ENCODE results near the gene GTF3C5.
"Not testable (repeated sequence)": the region's sequence is repeated elsewhere in the genome, so short reads cannot be mapped to it uniquely, and the experiment has no call there.

The GTF3C5 gene, protein sequence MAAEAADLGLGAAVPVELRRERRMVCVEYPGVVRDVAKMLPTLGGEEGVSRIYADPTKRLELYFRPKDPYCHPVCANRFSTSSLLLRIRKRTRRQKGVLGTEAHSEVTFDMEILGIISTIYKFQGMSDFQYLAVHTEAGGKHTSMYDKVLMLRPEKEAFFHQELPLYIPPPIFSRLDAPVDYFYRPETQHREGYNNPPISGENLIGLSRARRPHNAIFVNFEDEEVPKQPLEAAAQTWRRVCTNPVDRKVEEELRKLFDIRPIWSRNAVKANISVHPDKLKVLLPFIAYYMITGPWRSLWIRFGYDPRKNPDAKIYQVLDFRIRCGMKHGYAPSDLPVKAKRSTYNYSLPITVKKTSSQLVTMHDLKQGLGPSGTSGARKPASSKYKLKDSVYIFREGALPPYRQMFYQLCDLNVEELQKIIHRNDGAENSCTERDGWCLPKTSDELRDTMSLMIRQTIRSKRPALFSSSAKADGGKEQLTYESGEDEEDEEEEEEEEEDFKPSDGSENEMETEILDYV

DNA sequence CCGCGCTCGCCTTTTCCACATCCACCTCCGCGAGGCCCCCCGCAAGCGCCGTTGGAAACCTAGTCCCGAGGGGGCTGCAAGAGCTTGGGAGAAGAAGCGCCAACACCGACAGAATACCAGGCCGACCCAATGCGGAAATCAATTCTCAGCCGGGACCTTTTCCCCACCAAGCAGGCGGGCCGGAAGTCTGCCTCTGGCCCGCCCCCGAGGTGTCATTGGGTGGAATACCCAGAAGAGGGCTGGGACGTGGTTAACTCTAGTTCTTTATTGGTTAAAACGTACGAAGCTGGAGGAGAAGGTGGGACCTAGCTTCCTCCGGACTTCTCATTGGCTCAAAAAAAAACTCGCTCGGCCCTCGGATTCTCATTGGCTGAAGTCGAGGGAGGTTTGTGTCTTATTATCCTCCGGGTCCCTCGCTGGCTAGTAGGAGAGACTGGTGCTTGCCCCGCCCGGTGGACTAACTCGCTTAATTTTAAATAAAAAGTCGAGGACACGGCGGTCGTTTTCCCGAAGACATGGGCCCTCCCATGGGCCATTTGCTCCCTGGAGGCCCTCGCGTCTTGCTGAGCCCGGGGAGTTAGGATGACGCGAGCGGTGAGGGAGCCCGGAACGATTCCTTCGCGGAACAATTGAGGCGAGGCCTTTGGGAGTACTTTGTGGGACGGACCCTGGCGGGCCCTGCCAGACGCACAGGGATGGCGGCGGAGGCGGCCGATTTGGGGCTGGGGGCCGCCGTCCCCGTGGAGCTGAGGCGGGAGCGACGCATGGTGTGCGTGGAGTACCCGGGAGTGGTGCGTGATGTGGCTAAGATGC is at the start of gene GTF3C5:
Gene GTF3C5, plus strand, starts transcription at position 681 of the 813 bp plus-strand sequence. Its CDS starts 15 bp downstream, at position 696.
- peak; percentile 94 for DNase-seq

- no peak for DNase-seq
These were observed 48.3 kb upstream of the GTF3C5 start for GRCh38 chr9:132982458-132982857.

DNA sequence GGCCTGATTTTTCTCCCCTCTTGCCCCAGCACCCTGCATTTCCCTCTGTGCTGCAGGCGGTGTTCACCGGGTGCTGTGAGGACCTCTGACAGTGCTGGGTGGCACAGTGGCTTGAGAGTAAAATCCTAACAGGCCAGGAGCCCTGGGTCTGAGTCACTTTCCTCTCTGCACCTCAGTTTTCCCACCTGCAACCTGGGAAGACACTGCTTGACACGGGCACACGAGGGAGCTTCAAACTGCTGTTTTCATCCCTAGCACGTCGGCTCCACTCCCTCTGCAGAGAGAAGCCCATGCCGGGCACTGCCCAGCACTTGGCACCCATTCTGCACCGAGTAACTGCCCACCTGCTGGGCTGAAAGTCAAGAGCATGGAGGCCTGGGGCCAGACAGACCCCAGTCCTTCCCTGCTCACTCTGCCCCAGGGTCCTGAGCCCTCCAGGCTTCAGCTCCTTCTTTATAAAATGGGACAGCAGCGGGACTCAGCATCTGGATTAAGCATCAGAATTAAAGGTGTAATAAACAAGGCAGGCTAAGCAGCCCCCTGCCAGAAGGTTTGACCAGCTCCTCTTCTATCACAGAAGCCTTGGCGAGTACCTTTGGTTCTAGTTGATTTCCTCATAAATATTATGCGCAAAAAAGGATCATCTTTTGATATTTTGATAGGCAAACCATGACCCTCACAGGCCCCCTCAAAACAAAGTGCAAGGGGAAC is 47.2 kb upstream of the GTF3C5 start:
- no peak for DNase-seq

DNA sequence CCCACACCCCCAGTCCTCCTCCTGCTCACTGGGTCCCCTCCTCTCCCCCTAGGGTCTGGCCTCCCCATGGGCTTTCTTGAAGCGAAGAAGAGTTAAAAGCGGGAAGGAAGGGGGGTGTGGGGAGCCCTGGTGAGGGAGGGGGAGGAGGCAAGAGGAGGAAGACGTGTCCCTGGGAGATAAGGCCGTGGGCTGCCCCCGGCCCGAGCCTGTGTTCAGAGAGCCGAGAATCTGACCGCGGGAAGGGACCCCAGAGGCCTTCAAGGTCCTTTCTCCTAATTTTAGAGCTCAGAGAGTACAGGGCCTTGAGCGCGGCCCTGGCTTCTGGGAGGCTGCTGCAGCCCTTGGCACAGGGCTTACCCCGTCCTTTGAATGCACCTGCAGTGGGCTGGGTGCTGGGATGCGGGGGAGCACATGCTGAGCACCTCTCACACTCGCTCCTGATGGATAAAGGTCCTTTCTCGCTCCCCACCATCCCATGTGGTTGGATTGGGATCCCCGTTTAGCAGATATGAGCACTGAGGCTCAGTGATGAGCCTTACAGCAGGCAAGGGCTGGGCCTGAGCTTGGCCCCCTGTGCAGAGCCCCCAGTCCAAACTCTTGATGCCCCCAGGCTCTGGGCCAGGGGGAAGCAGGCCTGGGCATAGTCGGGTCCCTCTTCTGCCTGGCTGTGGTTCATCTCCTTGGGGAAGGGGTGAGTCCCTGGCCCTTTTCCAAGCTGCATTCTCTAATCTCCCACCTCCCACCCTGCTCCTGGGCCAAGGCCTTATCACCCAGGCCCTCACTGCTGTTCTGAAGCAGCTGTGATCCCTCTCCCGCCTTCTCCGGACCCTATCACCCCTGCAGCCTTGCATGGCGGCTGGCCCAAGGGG is 46.4 kb upstream of the GTF3C5 start:
- no peak for DNase-seq

DNA sequence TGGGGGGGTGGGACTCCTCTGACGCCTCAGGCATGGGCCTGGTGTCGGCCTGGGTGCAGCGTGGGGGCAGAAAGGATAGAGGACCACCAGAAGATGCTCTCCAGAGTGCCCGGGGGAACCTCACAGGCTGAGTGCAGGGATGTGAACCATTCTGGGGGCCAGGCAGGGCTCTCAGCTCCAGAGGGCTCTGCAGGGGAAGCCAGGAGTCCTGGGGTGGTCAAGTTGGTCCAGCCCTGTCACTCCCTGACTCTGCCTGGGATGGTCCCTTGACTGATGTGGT is 45.8 kb upstream of the GTF3C5 start:
- no peak for DNase-seq

- DNase-seq = no peak
These were observed 45.3 kb upstream of the GTF3C5 start for GRCh38 chr9:132985489-132985888.

DNA sequence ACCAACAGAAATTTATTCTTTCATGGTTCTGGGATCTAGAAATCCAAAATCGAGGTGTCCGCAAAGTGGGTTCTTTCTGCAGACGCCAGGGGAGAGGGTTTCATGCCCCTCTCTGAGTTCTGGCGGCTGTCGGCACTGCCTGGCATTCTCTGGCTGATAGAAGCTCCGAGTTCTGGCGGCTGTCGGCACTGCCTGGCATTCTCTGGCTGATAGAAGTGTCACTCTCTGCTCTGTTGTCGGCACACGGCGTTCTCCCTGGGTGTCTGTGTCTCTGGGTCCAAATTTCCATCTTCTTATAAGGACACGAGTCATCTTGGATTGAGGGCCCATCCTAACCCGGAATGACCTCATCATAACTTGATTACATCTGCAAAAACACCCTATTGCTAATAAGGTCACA is 44.7 kb upstream of the GTF3C5 start:
- DNase-seq = no peak

DNA sequence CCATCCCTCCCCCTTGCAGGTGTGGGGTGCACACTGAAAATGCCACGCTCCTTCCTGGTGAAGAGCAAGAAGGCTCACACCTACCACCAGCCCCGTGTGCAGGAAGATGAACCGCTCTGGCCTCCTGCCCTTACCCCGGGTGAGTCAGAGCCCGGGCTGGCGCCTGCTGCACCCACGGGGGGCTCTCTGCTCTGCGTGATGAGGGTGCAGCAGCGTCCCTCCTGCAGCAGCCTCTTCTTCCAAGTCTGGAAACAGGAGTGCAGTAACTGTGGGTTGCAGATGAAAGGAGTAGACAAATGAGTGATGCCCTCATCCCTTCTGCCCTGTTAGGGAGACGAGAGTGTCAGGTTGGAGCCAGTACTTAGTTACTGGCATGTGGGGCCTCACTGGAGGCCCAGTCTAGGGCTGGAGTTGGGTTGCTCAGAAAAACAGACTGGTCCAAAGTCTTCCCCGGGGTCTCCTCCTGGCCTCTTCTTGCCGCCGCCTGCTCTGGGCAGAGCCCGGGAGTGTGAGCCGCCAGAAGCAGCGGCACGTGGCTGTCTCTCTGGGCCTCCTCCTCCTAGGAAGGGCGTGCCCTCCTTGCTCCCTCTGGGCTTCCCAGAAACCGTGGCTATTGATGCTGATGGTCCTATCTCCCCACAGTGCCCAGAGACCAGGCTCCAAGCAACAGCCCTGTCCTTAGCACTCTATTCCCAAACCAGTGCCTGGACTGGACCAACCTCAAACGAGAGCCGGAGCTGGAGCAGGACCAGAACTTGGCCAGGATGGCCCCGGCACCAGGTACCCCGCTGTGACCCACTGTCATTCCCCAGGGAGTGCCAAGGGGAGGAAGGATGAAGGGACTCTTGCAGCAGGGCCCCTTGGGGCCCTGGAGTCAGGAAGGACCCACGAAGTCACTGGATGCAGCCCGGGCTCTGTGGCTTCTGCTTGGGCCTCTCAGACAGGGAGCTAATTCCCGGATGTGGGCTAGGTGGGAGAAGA is 43.9 kb upstream of the GTF3C5 start:
- no peak for DNase-seq

DNA sequence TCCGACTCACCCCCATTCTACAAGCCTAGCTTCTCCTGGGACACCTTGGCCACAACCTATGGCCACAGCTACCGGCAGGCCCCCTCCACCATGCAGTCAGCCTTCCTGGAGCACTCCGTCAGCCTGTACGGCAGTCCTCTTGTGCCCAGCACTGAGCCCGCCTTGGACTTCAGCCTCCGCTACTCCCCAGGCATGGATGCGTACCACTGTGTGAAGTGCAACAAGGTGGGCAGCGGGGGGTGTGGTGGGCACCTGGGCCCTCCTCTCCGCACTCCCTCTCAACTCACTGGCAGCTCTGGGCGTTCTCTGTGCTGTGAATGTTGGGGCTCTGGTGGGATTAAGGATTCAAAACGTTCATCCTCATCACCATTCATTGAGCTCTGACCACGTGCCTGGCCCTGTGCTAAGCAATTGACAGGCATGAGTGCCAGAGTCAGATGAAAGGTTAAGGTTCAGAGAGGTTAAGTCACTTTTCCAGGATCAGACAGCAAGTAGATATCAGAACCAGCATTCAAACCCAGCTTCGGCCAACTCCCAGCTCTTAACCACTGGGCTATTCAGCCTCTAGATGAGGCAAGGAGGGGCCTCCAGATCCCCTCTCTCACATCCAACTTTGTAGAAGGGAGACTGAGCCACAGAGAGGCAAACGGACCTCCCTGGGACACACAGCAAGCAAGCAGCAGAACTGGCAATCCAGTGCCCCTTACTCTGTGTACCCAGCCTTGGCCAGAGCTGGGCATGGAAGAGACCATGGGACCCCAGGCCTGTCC is 42.4 kb upstream of the GTF3C5 start:
- DNase-seq = no peak

DNA sequence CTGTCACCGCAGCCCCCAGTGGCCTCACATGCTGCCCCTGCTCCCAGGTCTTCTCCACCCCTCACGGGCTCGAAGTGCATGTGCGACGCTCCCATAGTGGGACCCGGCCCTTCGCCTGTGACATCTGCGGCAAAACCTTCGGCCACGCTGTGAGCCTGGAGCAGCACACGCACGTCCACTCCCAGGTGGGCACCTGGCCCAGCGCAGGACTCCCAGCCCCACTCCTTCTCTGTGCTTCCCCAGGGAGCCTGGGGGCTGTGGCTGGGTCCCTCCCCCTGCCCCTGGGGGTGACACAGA is 41.8 kb upstream of the GTF3C5 start:
- DNase-seq = no peak

- DNase-seq = no peak
These were observed 41.3 kb upstream of the GTF3C5 start for GRCh38 chr9:132989414-132989996.

GRCh38 chr9:132989998-132990557 is 40.7 kb upstream of the GTF3C5 start:
- not testable (repeated sequence) for DNase-seq

DNA sequence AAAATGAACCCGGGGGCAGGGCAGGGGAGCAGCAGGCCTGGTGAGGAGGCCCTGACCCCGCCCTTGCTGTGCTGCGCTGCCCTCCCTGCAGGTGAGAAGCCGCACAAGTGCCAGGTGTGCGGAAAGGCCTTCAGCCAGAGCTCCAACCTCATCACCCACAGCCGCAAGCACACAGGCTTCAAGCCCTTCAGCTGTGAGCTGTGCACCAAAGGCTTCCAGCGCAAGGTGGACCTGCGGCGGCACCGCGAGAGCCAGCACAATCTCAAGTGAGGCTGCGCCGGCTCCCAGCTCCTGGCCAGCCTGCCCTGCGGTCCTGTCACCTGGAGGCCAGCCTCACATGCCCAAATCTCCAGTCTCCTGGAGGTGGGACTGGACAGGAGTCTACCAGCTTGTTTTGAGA is 40.0 kb upstream of the GTF3C5 start:
- DNase-seq = no peak

DNA sequence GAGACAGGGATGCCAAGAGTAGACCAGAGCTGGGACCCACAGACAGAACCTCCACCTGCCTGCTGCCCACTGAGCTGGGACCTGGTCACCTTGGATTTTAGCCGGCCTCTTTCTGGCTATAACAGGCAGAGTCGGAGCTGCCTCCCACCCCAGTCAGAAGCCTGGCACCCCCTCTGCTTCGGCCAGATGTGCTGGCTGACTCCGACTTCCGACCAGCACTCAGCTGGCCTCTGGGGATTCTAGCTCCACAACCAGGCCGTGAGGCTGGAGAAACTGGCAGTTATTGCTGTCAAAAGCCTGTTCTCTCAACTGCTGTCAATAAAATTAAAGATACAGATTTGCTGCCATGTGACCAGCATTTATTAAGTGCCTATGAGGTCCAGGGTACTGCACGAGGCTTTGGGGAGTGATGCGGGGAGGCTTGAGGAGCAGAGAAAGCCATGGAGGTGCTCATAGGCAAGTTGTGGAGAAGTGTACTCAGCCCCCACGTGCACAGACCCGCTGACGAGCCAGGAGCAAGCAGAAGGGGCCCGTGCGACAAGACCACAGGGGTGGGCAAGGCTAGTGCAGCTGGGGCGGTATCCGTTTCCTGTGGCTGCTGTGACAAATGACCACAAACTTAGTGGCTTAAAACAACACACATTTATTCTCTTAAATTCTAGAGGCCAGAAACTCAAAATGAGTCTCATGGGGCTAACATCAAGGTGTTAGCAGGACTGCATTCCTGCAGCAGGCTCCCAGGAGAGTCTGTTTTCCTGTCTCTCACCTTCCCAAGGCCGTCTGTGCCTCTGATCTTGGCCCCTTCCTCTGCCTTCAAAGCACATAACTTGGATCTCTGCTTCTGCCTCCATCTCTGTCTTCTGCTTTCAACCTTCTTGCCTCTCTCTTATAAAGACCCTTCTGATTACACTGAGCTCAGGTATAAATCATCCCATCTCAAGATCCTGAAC is 39.2 kb upstream of the GTF3C5 start:
- DNase-seq = no peak

- no peak for DNase-seq
These were observed 37.3 kb upstream of the GTF3C5 start for GRCh38 chr9:132993511-132993939.

GRCh38 chr9:132994410-132995120 is 36.2 kb upstream of the GTF3C5 start:
- no peak for DNase-seq

- no peak for DNase-seq
These were observed 35.7 kb upstream of the GTF3C5 start for GRCh38 chr9:132995121-132995420.

DNA sequence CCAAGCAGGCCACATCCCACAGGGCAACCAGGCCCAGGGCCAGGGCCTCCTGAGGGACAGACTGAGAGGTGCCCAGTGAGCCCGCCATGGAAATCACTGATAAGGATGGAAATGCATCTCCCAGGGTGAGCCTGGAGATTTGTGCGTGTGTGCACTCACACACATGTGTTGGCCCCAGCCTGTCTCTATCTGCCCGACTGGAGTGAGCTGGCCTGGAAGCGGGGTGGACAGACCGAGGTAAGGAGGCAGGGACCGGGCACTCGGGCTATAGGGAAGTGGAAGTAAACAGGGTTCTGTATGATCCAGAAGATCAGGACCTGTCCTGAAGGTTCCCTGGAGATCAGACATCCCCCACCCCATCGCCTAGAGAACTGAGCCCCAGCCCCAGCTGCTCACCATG is 34.9 kb upstream of the GTF3C5 start:
- no peak for DNase-seq

All from 8988T (cell line).